ENCODE results near the gene CLCN6.
"Not testable (repeated sequence)": the region's sequence is repeated elsewhere in the genome, so short reads cannot be mapped to it uniquely, and the experiment has no call there.

CLCN6 gene

GRCh38 chr1:11795238-11795890, 10.6 kb upstream of the CLCN6 start:
- FAIRE-seq (no peak), DNase-seq (ENCODE audit: low spot score) (no peak)

GRCh38 chr1:11796036-11796828, 9.8 kb upstream of the CLCN6 start:
- DNase-seq (ENCODE audit: low spot score) (no peak), FAIRE-seq (no peak)

- FAIRE-seq (no peak), DNase-seq (ENCODE audit: low spot score) (no peak)
Measured at GRCh38 chr1:11797525-11798216, 8.3 kb upstream of the CLCN6 start.

GRCh38 chr1:11799099-11799498, 6.9 kb upstream of the CLCN6 start:
- FAIRE-seq (no peak), DNase-seq (ENCODE audit: low spot score) (no peak)

- no peak for FAIRE-seq
- DNase-seq (ENCODE audit: low spot score), result no peak
Measured at GRCh38 chr1:11799896-11800295, 6.1 kb upstream of the CLCN6 start.

GRCh38 chr1:11800391-11800755, 5.6 kb upstream of the CLCN6 start:
- FAIRE-seq, result no peak
- no peak for DNase-seq (ENCODE audit: low spot score)

- FAIRE-seq (no peak), DNase-seq (ENCODE audit: low spot score) (peak; percentile 54)
Measured at GRCh38 chr1:11800756-11801433, 5.1 kb upstream of the CLCN6 start.

GRCh38 chr1:11802616-11802972, 3.4 kb upstream of the CLCN6 start:
- FAIRE-seq (no peak), DNase-seq (ENCODE audit: low spot score) (no peak)

- DNase-seq (ENCODE audit: low spot score), result peak; percentile 89
- peak; percentile 32 for FAIRE-seq
Measured at GRCh38 chr1:11802973-11803885, 2.8 kb upstream of the CLCN6 start.

GRCh38 chr1:11803924-11804665, 1.9 kb upstream of the CLCN6 start:
- FAIRE-seq, result not testable (repeated sequence)

GRCh38 chr1:11804666-11805421, 1.1 kb upstream of the CLCN6 start:
- FAIRE-seq (no peak), DNase-seq (ENCODE audit: low spot score) (peak; percentile 38)

More at GRCh38 chr1:11803924-11804665, 1.9 kb upstream of the CLCN6 start:
- DNase-seq (ENCODE audit: low spot score), result not testable (repeated sequence)

GRCh38 chr1:11806307-11806936, 431 bp downstream of the CLCN6 start:
- FAIRE-seq (no peak), DNase-seq (ENCODE audit: low spot score) (peak; percentile 82)

GRCh38 chr1:11807133-11807532, 1.1 kb downstream of the CLCN6 start:
- no peak for FAIRE-seq
- no peak for DNase-seq (ENCODE audit: low spot score)

GRCh38 chr1:11813021-11813420, 7.0 kb downstream of the CLCN6 start:
- DNase-seq (ENCODE audit: low spot score) (no peak), FAIRE-seq (no peak)

- no peak for DNase-seq (ENCODE audit: low spot score)
- no peak for FAIRE-seq
Measured at GRCh38 chr1:11817192-11817591, 11.2 kb downstream of the CLCN6 start.

- DNase-seq (ENCODE audit: low spot score) (no peak), FAIRE-seq (no peak)
Measured at GRCh38 chr1:11822091-11822490, 16.1 kb downstream of the CLCN6 start.

- FAIRE-seq (no peak), DNase-seq (ENCODE audit: low spot score) (no peak)
Measured at GRCh38 chr1:11823366-11824137, 17.6 kb downstream of the CLCN6 start.

- no peak for FAIRE-seq
- DNase-seq (ENCODE audit: low spot score), result no peak
Measured at GRCh38 chr1:11825131-11825530, 19.1 kb downstream of the CLCN6 start.

Measured in urothelium cell line (cell line).